ENCODE measurements around the gene INO80. TPM values are rescaled to one million over a fixed set of nuclear protein-coding genes. Genes with fewer than 3 reads are reported as not detected.

The INO80 gene
- polyA plus RNA-seq, 1 experiment = 5.2 TPM

GRCh38 chr15:41048852-41049251 is 67.2 kb downstream of the INO80 start:
- DNase-seq (ENCODE audit: low read depth) = no peak
- H3K4me3 ChIP-seq (ENCODE audit: low read depth, low read length) = no peak overlapping the region
- H3K36me3 ChIP-seq (ENCODE audit: control insufficient read depth, insufficient read depth, low read length) = peaks cover 3% of the 10 kb centered on the region; the same call in 1 of the 2 replicates
- no peak for TF ChIP-seq CTCF (IDR thresholded peaks at IDR 0.05; ENCODE audit: insufficient read depth, low read depth, low read length)
- no peaks in the 10 kb centered on the region for H3K27me3 ChIP-seq (ENCODE audit: control insufficient read depth, insufficient read depth, low read length)
- POLR2A ChIA-PET = no interaction called here
- CTCF ChIA-PET = interaction anchor here (1.1 kb wide), 1 partner anchor 12 kb away, joined by 3 read pairs; no protein-coding TSS in a partner anchor

- H3K27me3 ChIP-seq (ENCODE audit: control insufficient read depth, insufficient read depth, low read length) = no peaks in the 10 kb centered on the region
- DNase-seq (ENCODE audit: low read depth) = no peak
- H3K4me3 ChIP-seq (ENCODE audit: low read depth, low read length) = no peak overlapping the region
- H3K36me3 ChIP-seq (ENCODE audit: control insufficient read depth, insufficient read depth, low read length) = peaks cover 3% of the 10 kb centered on the region; the same call in 1 of the 2 replicates
- CTCF ChIA-PET = interaction anchor here (1.1 kb wide), 1 partner anchor 11 kb away, joined by 3 read pairs; no protein-coding TSS in a partner anchor
- POLR2A ChIA-PET = no interaction called here
- TF ChIP-seq CTCF (IDR thresholded peaks at IDR 0.05; ENCODE audit: insufficient read depth, low read depth, low read length) = no peak
Observed at GRCh38 chr15:41048397-41048796, 67.7 kb downstream of the INO80 start.

- ChIA-PET POLR2A (no interaction called here), CTCF (interaction anchor here (1.2 kb wide), 1 partner anchor 12 kb away, joined by 3 read pairs; no protein-coding TSS in a partner anchor)
- H3K27me3 ChIP-seq (ENCODE audit: control insufficient read depth, insufficient read depth, low read length) = no peaks in the 10 kb centered on the region
- DNase-seq (ENCODE audit: low read depth) = no peak
- H3K4me3 ChIP-seq (ENCODE audit: low read depth, low read length) = no peak overlapping the region
- H3K36me3 ChIP-seq (ENCODE audit: control insufficient read depth, insufficient read depth, low read length) = peaks cover 3% of the 10 kb centered on the region; the same call in 1 of the 2 replicates
- TF ChIP-seq CTCF (IDR thresholded peaks at IDR 0.05; ENCODE audit: insufficient read depth, low read depth, low read length) = no peak
Observed at GRCh38 chr15:41047474-41047873, 68.6 kb downstream of the INO80 start.

- no peak for TF ChIP-seq CTCF (IDR thresholded peaks at IDR 0.05; ENCODE audit: insufficient read depth, low read depth, low read length)
- POLR2A ChIA-PET = interaction anchor here (0.6 kb wide), 1 partner anchor 83 kb away, joined by 4 read pairs; no protein-coding TSS in a partner anchor
- DNase-seq (ENCODE audit: low read depth) = peak; percentile 60
- Histone ChIP-seq H3K27me3 (ENCODE audit: control insufficient read depth, insufficient read depth, low read length) (no peaks in the 10 kb centered on the region), H3K4me3 (ENCODE audit: low read depth, low read length) (no peak overlapping the region), H3K36me3 (ENCODE audit: control insufficient read depth, insufficient read depth, low read length) (peaks cover 3% of the 10 kb centered on the region; the same call in 1 of the 2 replicates)
- CTCF ChIA-PET = interaction anchor here (1.5 to 3.5 kb wide), 3 partner anchors 20 to 137 kb away, joined by 3 to 12 read pairs (median 6); no protein-coding TSS in a partner anchor
Observed at GRCh38 chr15:41043276-41043951, 72.7 kb downstream of the INO80 start.

GRCh38 chr15:41042851-41043250 is 73.2 kb downstream of the INO80 start:
- H3K27me3 ChIP-seq (ENCODE audit: control insufficient read depth, insufficient read depth, low read length) = no peaks in the 10 kb centered on the region
- ChIA-PET CTCF (interaction anchor here (1.4 to 3.5 kb wide), 2 partner anchors 9 to 136 kb away, joined by 3 to 12 read pairs; no protein-coding TSS in a partner anchor), POLR2A (no interaction called here)
- H3K4me3 ChIP-seq (ENCODE audit: low read depth, low read length) = no peak overlapping the region
- H3K36me3 ChIP-seq (ENCODE audit: control insufficient read depth, insufficient read depth, low read length) = peaks cover 3% of the 10 kb centered on the region; the same call in 1 of the 2 replicates
- TF ChIP-seq CTCF (IDR thresholded peaks at IDR 0.05; ENCODE audit: insufficient read depth, low read depth, low read length) = no peak
- DNase-seq (ENCODE audit: low read depth) = no peak

Data from BJ (cell line).